ENCODE measurements around the gene ZC3H15. TPM values are rescaled to one million over a fixed set of nuclear protein-coding genes. Genes with fewer than 3 reads are reported as not detected.
A peak's percentile ranks its signal among the peaks of the same experiment; 100 is the strongest.
"Not testable (repeated sequence)": the region's sequence is repeated elsewhere in the genome, so short reads cannot be mapped to it uniquely, and the experiment has no call there.

Gene ZC3H15
- total RNA-seq (100 to 1,000 TPM in 1 of 2 donors, 10 to 100 TPM in 1; 91.9 to 115 TPM), total RNA-seq (140 to 159 reads per million in 2 donors)

- ATAC-seq (peak; percentile 95), DNase-seq (peak; percentile 91 to 95 (median 95))
- Mint-ChIP-seq H3K4me1 (peaks cover 47% of the 10 kb centered on the region), H3K27ac (peak within 1 kb of the TSS; percentile 98), H3K27me3 (no peaks in the 10 kb centered on the region), H3K36me3 (ENCODE audit: low read depth) (no peaks in the 10 kb centered on the region), H3K4me3 (peak within 1 kb of the TSS; percentile 98)
- no peaks in the 10 kb centered on the region for H3K9me3 ChIP-seq (ENCODE audit: control insufficient read depth, low read length, poor library complexity, severe bottlenecking)
These were observed at the start of gene ZC3H15 for GRCh38 chr2:186485871-186486650. TSS of gene ZC3H15 (plus strand) at chr2:186486260. CDS start at chr2:186486383, 123 bp downstream.

DNA sequence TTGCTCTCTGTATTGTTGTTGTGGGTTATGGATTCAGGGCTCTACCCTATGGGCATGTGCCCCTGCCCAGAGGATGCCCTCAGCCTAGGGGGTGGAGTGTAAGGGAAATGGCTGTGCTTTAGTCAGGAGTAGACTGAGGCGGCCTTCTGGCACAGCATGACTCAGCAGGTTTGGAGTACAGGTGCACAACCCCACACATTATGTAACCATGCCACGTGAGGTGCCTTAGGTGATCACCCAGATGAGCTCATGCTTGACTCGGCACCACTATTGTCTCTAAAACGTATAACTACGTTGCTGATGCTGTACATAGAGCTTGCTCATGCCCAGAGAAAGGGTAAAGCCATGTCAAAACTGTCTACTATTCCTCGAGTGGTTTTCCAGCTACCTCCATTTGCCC is 48.3 kb upstream of the ZC3H15 start:
- Mint-ChIP-seq H3K4me3 (no peak overlapping the region), H3K27me3 (no peaks in the 10 kb centered on the region), H3K36me3 (ENCODE audit: low read depth) (peaks cover 2% of the 10 kb centered on the region), H3K27ac (no peak overlapping the region), H3K4me1 (no peaks in the 10 kb centered on the region)
- no peaks in the 10 kb centered on the region for H3K9me3 ChIP-seq (ENCODE audit: control insufficient read depth, low read length, poor library complexity, severe bottlenecking)
- ATAC-seq, result no peak
- DNase-seq, result no peak

DNA sequence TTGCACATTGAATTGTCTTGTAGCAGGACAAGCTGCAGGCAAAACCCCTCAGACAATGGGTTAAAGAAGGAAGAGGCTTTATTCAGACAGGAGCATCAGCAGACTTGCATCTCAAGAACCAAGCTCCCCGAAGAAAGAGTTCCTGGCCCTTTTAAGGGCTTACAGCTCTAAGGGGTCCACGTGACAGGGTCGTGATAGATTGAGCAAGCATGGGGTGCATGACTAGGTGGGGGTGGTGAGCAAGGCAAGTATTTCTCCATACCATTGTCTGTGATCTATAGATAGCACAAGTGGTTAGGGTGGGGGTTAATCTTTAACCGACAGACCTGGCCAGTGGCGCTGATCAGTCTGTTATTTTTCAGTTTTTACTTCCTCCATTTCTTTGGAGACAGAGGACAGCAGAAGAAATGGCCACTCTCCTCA is 46.4 kb upstream of the ZC3H15 start:
- not testable (repeated sequence) for ATAC-seq; DNase-seq; H3K9me3 ChIP-seq (ENCODE audit: control insufficient read depth, low read length, poor library complexity, severe bottlenecking); H3K27me3 Mint-ChIP-seq; H3K27ac Mint-ChIP-seq; H3K4me3 Mint-ChIP-seq; H3K4me1 Mint-ChIP-seq; H3K36me3 Mint-ChIP-seq (ENCODE audit: low read depth)

DNA sequence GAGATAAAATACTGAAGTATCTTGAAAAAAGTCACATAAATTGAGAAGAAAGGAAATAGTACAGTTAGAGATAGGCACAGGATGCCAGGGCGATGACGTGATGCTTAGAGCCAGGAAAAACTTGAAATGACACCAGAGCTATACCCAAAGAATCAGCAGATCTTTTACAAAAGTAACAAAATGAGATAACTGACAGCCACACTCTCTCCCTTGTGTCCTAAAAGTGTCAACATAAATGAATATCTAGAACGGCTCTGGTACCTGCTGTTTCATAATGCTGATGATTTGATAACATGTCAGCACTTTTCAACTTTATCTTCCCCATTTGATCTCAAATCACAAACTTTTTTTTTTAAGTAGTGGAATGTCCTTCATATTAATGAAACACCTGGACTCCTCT is 45.6 kb upstream of the ZC3H15 start:
- no peak overlapping the region for H3K27ac Mint-ChIP-seq
- H3K9me3 ChIP-seq (ENCODE audit: control insufficient read depth, low read length, poor library complexity, severe bottlenecking), result no peaks in the 10 kb centered on the region
- H3K27me3 Mint-ChIP-seq, result no peaks in the 10 kb centered on the region
- peaks cover 7% of the 10 kb centered on the region for H3K4me1 Mint-ChIP-seq
- ATAC-seq, result no peak
- peaks cover 5% of the 10 kb centered on the region for H3K36me3 Mint-ChIP-seq (ENCODE audit: low read depth)
- no peak overlapping the region for H3K4me3 Mint-ChIP-seq
- no peak for DNase-seq

- H3K27ac Mint-ChIP-seq, result no peak overlapping the region
These were observed 43.2 kb upstream of the ZC3H15 start for GRCh38 chr2:186442885-186443284.

DNA sequence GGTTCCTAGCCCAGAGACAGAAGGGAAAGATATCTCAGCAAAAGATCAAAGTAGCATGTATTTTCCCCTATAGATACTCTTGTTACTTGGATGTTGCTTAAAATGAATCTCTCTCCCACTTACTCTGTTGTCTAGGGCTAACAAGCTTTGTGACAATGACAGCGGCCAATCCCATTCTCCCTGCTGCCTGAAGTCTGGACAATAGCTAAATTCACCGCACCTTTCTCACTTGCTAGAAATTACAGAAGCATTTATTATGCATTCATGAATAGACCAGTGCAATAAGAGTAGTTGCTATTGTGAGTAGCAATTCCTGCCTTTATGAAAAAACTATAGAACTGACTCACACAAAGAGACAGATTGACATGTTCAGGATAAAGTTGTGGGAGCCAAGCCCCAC is 42.2 kb upstream of the ZC3H15 start:
- Mint-ChIP-seq H3K36me3 (ENCODE audit: low read depth) (peaks cover 5% of the 10 kb centered on the region), H3K27me3 (no peaks in the 10 kb centered on the region), H3K4me3 (no peak overlapping the region), H3K27ac (no peak overlapping the region), H3K4me1 (peaks cover 7% of the 10 kb centered on the region)
- ATAC-seq, result no peak
- H3K9me3 ChIP-seq (ENCODE audit: control insufficient read depth, low read length, poor library complexity, severe bottlenecking), result no peaks in the 10 kb centered on the region
- DNase-seq, result no peak

More at GRCh38 chr2:186442885-186443284, 43.2 kb upstream of the ZC3H15 start:
- no peaks in the 10 kb centered on the region for H3K9me3 ChIP-seq (ENCODE audit: control insufficient read depth, low read length, poor library complexity, severe bottlenecking)
- ATAC-seq, result no peak
- no peak overlapping the region for H3K4me3 Mint-ChIP-seq
- DNase-seq, result no peak
- H3K36me3 Mint-ChIP-seq (ENCODE audit: low read depth), result peaks cover 5% of the 10 kb centered on the region
- peaks cover 7% of the 10 kb centered on the region for H3K4me1 Mint-ChIP-seq
- H3K27me3 Mint-ChIP-seq, result no peaks in the 10 kb centered on the region

GRCh38 chr2:186445506-186445905 is 40.6 kb upstream of the ZC3H15 start:
- Mint-ChIP-seq H3K4me3 (no peak overlapping the region), H3K27ac (no peak overlapping the region), H3K36me3 (ENCODE audit: low read depth) (peaks cover 5% of the 10 kb centered on the region), H3K27me3 (no peaks in the 10 kb centered on the region), H3K4me1 (peaks cover 7% of the 10 kb centered on the region)
- ATAC-seq, result no peak
- no peaks in the 10 kb centered on the region for H3K9me3 ChIP-seq (ENCODE audit: control insufficient read depth, low read length, poor library complexity, severe bottlenecking)
- no peak for DNase-seq

GRCh38 chr2:186455613-186456012 is 30.4 kb upstream of the ZC3H15 start:
- no peak overlapping the region for H3K27ac Mint-ChIP-seq
- ATAC-seq, result no peak
- peaks cover 2% of the 10 kb centered on the region for H3K36me3 Mint-ChIP-seq (ENCODE audit: low read depth)
- no peak for DNase-seq
- H3K27me3 Mint-ChIP-seq, result no peaks in the 10 kb centered on the region
- H3K9me3 ChIP-seq (ENCODE audit: control insufficient read depth, low read length, poor library complexity, severe bottlenecking), result no peaks in the 10 kb centered on the region
- no peak overlapping the region for H3K4me3 Mint-ChIP-seq
- H3K4me1 Mint-ChIP-seq, result no peaks in the 10 kb centered on the region

DNA sequence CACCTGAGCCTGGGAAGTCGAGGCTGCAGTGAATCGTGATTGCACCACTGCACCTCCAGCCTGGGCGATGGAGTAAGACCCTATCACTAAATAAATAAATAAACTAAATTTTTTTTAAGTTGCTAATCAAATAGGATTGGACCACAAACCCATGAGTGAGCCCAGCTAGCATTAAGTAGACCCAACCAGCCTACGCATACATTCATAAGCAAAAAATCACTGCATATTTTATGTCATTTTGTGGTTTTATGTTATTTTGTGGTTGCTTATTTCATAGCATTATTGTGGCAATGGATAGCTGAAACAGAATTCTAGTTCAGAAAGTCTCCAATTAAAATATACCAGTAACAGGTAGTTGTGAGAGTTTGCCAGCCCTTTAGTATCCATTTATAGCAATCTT is 29.1 kb upstream of the ZC3H15 start:
- H3K4me3 Mint-ChIP-seq, result no peak overlapping the region

GRCh38 chr2:186457908-186458307 is 28.2 kb upstream of the ZC3H15 start:
- no peaks in the 10 kb centered on the region for H3K9me3 ChIP-seq (ENCODE audit: control insufficient read depth, low read length, poor library complexity, severe bottlenecking)
- Mint-ChIP-seq H3K36me3 (ENCODE audit: low read depth) (peaks cover 2% of the 10 kb centered on the region), H3K4me1 (no peaks in the 10 kb centered on the region), H3K27ac (no peak overlapping the region), H3K27me3 (no peaks in the 10 kb centered on the region), H3K4me3 (no peak overlapping the region)
- no peak for DNase-seq
- ATAC-seq, result no peak

More for the DNA sequence above, 29.1 kb upstream of the ZC3H15 start:
- no peaks in the 10 kb centered on the region for H3K4me1 Mint-ChIP-seq
- DNase-seq (no peak), ATAC-seq (no peak)
- H3K27ac Mint-ChIP-seq, result no peak overlapping the region
- peaks cover 2% of the 10 kb centered on the region for H3K36me3 Mint-ChIP-seq (ENCODE audit: low read depth)
- no peaks in the 10 kb centered on the region for H3K9me3 ChIP-seq (ENCODE audit: control insufficient read depth, low read length, poor library complexity, severe bottlenecking)
- H3K27me3 Mint-ChIP-seq, result no peaks in the 10 kb centered on the region

DNA sequence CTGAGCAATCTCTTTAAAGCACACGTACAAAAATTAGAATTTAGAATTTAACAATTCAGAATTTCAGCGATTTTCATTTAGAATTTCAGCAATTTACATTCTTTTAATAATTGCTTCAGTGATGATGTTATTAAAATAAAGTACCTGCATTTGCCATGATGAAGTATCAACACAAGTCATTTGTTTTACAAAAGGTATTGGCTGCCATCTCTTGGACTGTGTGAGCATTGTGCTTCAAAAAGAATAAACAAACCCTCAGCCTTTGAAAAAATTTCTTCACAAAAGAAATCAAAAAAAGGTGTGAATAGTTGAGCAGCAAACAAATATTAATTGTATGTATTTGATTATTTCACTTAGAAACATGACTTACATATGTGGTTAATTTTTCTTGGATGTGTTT is 27.1 kb upstream of the ZC3H15 start:
- Mint-ChIP-seq H3K36me3 (ENCODE audit: low read depth) (peaks cover 2% of the 10 kb centered on the region), H3K27ac (no peak overlapping the region), H3K27me3 (no peaks in the 10 kb centered on the region), H3K4me3 (no peak overlapping the region), H3K4me1 (no peaks in the 10 kb centered on the region)
- H3K9me3 ChIP-seq (ENCODE audit: control insufficient read depth, low read length, poor library complexity, severe bottlenecking), result no peaks in the 10 kb centered on the region
- ATAC-seq (no peak), DNase-seq (no peak)

- no peaks in the 10 kb centered on the region for H3K9me3 ChIP-seq (ENCODE audit: control insufficient read depth, low read length, poor library complexity, severe bottlenecking)
- no peak overlapping the region for H3K27ac Mint-ChIP-seq
- DNase-seq, result no peak
- no peak overlapping the region for H3K4me3 Mint-ChIP-seq
- no peaks in the 10 kb centered on the region for H3K27me3 Mint-ChIP-seq
- H3K36me3 Mint-ChIP-seq (ENCODE audit: low read depth), result no peaks in the 10 kb centered on the region
- H3K4me1 Mint-ChIP-seq, result no peaks in the 10 kb centered on the region
- no peak for ATAC-seq
These were observed 25.6 kb upstream of the ZC3H15 start for GRCh38 chr2:186460465-186460864.

GRCh38 chr2:186466743-186467142 is 19.3 kb upstream of the ZC3H15 start:
- no peak overlapping the region for H3K27ac Mint-ChIP-seq
- no peaks in the 10 kb centered on the region for H3K4me1 Mint-ChIP-seq
- DNase-seq (no peak), ATAC-seq (no peak)
- no peaks in the 10 kb centered on the region for H3K27me3 Mint-ChIP-seq
- no peak overlapping the region for H3K4me3 Mint-ChIP-seq
- no peaks in the 10 kb centered on the region for H3K36me3 Mint-ChIP-seq (ENCODE audit: low read depth)
- peaks cover 6% of the 10 kb centered on the region for H3K9me3 ChIP-seq (ENCODE audit: control insufficient read depth, low read length, poor library complexity, severe bottlenecking)

- no peaks in the 10 kb centered on the region for H3K4me1 Mint-ChIP-seq
- no peak overlapping the region for H3K4me3 Mint-ChIP-seq
- H3K27me3 Mint-ChIP-seq, result no peaks in the 10 kb centered on the region
- no peak for DNase-seq
- no peak for ATAC-seq
- H3K9me3 ChIP-seq (ENCODE audit: control insufficient read depth, low read length, poor library complexity, severe bottlenecking), result peaks cover 6% of the 10 kb centered on the region
- H3K27ac Mint-ChIP-seq, result no peak overlapping the region
- no peaks in the 10 kb centered on the region for H3K36me3 Mint-ChIP-seq (ENCODE audit: low read depth)
These were observed 18.6 kb upstream of the ZC3H15 start for GRCh38 chr2:186467421-186467820.
